NCI-H2029 treated with DMSO at 0.1 percent for 48 hours (cell line): Measurements from ENCODE around the gene OTUB1.
"Not testable (repeated sequence)": the region's sequence is repeated elsewhere in the genome, so short reads cannot be mapped to it uniquely, and the experiment has no call there.

Experiments
- DNase-seq: peaks from one replicate; lab custom pipeline; 2025; lab: John Stamatoyannopoulos, UW

Gene OTUB1

DNA sequence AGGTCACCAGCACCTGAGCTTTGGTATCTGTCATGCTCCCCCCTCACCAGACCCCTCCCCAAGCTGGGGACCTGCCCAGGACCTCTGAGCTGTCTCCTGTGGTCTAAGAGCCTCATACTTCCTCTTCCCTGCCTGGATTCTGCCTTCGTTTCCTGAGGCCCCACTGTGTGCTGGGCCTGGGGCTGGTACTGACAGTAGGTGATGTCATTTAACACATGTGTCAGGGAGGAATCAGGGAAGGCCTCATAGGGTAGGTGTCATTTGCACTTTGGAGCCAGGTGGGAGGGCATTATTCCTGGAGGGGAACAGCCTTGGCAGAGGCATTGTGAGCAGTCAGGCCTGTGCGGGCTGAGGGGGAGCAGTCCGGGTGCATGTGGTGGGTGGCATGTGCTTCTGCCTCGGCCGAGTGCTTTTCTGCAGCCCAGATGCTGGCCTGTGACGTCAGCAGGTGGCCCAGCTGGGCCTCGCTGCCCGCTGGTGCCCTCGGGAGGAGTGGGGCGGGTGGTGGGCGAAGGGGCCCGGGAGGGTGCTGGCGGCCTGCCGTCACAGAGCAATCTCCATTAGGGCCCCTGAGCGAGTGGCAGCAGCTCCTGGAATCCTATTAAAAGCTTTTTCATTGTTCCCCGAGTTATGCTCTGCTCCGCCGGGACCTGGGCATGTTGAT, 58.6 kb downstream of the OTUB1 start:
- no peak for DNase-seq

DNA sequence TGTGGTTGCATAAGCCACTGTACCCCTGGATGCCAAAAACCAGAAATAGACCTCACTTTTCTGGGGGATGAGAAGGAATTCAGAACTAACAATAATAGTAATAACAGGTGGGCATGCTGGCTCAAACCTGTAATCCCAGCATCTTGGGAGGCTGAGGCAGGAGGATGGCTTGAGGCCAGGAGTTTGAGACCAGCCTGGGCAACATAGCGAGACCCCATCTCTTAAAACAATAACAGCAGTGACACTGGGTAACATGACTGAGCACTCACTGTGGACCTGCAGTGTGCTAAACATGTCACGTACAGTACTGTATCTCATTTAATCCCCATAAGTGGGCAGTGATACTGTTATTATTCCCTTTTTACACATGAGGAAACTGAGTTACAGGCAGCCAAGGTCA, 59.5 kb downstream of the OTUB1 start:
- no peak for DNase-seq

DNA sequence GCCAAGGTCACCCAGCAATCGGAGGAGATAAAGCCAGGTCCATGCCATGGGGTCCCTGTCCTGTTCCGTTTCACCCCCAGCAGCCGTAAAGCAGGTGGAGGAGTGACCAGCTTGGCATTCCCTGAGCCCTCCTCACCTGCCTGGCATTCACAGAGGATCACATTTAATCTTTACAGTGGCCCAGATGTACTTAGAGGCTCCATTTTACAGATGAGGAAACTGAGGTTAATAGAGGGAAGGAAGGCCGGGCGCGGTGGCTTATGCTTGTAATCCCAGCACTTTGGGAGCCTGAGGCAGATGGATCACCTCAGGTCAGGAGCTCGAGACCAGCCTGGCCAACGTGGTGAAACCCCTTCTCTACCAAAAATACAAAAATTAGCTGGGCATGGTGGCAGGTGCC, 61.1 kb downstream of the OTUB1 start:
- DNase-seq: not testable (repeated sequence)
